Sciatic nerve (tissue), 2 donors: ENCODE results near the gene ENPP5. TPM values are rescaled to one million over a fixed set of nuclear protein-coding genes. Genes with fewer than 3 reads are reported as not detected.

ENCODE experiments used
- ATAC-seq: fragments of 200-7000 bp; cut with Tn5 transposase; one replicate; pipeline ENCODE4 v1.9.1; 2020; ENCODE audit warnings: mild to moderate bottlenecking, moderate library complexity
- DNase-seq: peaks from one replicate; pipeline ENCODE4 v3.0.0-alpha.2; 2020; ENCODE audit warnings: low spot score
- intact Hi-C: fragments of 100-400 bp; cut with DNase I; formaldehyde crosslinking; loops from one replicate; pipeline ENCODE4 v1.14.2; 2022
- total RNA-seq: library from RNA; stranded (reverse); fragmentation: NEBNext Ultra II Directional; extraction: Animal tissue kit (Norgen Biotek cat#: 25700); gene quantifications from one replicate; pipeline ENCODE4 v1.2.1, GENCODE V29; 2021
- donor health status: DM: no; HTN: no; CAD: no.
- donor health status: DM: no; HTN: no; CAD: no.

ENPP5 gene, protein sequence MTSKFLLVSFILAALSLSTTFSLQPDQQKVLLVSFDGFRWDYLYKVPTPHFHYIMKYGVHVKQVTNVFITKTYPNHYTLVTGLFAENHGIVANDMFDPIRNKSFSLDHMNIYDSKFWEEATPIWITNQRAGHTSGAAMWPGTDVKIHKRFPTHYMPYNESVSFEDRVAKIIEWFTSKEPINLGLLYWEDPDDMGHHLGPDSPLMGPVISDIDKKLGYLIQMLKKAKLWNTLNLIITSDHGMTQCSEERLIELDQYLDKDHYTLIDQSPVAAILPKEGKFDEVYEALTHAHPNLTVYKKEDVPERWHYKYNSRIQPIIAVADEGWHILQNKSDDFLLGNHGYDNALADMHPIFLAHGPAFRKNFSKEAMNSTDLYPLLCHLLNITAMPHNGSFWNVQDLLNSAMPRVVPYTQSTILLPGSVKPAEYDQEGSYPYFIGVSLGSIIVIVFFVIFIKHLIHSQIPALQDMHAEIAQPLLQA
- total RNA-seq = 1.9 TPM

GRCh38 chr6:46170357-46171289 lies at the start of gene ENPP5:
ENPP5 (minus strand) TSS chr6:46170980; CDS start chr6:46168262, 2,718 bp downstream.
- DNase-seq = peak; percentile 73
- intact Hi-C loops = no loop called here
- ATAC-seq = peak; percentile 94

DNA sequence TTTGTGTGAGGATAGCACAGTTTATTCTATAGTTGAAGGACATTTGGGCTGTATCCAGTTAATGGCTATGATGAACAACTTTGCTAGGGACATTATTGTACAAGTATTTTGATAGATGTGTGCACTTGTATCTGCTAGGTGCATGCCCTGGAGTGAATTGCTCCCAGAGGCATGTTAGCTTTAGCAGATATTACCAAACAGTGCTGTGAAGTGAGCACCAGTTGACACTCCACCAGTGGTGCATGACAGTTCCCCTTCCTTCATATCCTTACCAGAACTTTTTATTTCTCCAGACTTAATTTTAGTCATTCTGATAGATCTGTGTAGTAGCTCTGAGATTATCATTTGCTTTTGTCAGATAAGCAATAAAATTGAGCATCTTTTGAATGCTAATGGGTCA lies 48.9 kb upstream of the ENPP5 start:
- DNase-seq (no peak), ATAC-seq (no peak)
- intact Hi-C loops = no loop called here

GRCh38 chr6:46218457-46218856 lies 47.7 kb upstream of the ENPP5 start:
- DNase-seq (no peak), ATAC-seq (no peak)
- intact Hi-C loops = no loop called here

- DNase-seq = no peak
- peak; percentile 81 for ATAC-seq
- intact Hi-C loops = no loop called here
Measured at GRCh38 chr6:46217671-46218131, 46.9 kb upstream of the ENPP5 start.

DNA sequence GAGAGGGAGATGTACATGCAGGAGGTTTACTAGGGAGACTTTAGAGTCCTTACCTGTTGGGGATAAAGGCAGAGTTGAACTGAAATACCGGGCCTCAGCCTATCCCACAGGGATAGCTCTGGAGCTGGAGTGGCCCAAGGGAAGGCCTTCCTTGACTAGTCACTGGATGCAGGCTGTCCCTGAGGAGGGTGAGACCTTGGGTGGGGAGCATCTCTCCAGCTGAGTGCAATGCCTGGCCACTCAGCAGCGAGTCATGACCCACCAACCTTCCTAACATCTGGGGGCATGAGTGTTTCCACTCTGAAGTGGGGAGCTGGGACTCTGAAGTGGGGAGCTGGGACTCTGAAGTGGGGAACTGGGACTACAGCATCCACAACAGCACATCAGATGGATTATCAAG lies 46.1 kb upstream of the ENPP5 start:
- ATAC-seq (no peak), DNase-seq (no peak)
- intact Hi-C loops = no loop called here

DNA sequence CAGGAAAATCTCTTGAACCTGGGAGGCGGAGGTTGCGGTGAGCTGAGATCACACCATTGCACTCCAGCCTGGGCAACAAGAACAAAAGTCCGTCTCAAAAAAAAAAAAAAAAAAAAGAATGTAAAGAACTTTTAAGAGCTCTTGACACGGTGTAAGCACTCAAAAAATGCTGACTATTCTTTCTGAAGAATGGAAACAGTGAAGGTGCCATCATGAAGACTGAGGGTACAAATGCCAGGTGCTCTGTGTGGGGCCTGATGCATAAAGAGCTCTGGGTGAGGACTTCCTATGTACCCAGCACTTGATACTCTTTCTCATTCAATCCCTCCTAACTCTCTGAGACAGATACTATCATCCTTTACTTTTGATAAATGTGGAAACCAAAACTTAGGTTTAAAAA lies 45.0 kb upstream of the ENPP5 start:
- DNase-seq = no peak
- no peak for ATAC-seq
- intact Hi-C loops = no loop called here

DNA sequence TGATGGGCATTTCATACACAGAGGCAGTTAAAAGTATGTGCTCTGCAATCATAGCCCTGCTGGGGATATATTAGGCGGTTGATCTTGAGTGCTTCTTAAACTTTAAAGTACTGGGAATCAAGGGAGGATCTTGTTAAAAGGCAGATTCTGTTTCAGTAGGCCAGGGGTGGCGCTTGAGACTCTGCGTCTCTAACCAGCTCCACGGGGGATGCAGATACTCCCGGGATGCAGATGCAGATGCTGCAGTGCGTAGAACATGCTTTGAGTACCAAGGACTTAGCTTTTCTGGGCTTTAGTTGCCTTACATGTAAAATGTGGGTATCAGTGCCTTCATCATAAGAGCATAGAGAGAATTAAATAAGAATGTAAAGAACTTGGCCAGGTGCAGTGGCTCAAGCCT lies 44.4 kb upstream of the ENPP5 start:
- DNase-seq (no peak), ATAC-seq (no peak)
- intact Hi-C loops = no loop called here

DNA sequence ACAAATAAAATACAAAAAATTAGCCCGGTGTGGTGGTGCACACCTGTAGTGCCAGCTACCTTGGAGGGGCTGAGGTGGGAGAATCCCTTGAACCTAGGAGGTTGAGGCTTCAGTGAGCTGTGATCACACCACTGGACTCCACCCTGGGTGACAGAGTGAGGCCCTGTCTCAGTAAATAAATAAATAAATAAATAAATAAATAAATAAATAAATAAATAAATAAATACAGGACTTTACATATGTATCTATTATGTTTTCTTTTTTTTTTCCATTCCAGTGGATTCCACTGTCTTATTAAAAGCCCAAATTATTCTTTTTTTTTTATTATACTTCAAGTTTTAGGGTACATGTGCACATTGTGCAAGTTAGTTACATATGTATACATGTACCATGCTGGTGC lies 41.1 kb upstream of the ENPP5 start:
- intact Hi-C loops = no loop called here
- ATAC-seq = no peak
- DNase-seq = no peak

GRCh38 chr6:46210294-46210693 lies 39.5 kb upstream of the ENPP5 start:
- ATAC-seq = no peak
- DNase-seq = no peak
- intact Hi-C loops = no loop called here

GRCh38 chr6:46208303-46208702 lies 37.5 kb upstream of the ENPP5 start:
- ATAC-seq (no peak), DNase-seq (no peak)
- intact Hi-C loops = no loop called here

- intact Hi-C loops = no loop called here
- ATAC-seq (no peak), DNase-seq (no peak)
Measured at GRCh38 chr6:46207174-46207573, 36.4 kb upstream of the ENPP5 start.

DNA sequence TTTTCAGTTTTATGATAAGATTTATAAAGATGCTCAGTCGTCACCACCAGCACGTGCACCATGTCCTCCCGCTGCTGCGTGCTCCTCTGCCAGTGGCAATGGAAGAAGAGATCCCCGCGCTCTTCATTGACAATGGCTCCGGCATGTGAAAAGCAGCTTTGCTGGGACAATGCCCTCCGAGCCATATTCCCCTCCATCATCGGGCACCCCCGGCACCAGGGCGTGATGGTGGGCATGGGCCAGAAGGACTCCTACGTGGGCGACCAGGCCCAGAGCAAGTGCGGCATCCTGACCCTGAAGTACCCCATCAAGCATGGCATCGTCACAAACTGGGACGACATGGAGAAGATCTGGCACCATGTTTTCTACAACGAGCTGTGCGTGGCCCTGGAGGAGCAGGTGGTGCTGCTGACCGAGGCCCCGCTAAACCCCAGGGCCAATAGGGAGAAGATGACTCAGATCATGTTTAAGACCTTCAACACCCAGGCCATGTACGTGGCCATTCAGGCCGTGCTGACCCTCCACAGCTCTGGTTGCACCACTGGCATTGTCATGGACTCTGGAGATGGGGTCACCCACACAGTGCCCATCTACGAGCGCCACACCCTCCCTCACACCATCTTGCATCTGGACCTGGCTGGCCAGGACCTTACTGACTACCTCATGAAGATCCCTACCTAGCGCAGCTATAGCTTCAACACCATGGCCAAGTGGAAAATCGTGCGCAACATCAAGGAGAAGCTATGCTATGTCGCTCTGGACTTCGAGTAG lies 34.3 kb upstream of the ENPP5 start:
- DNase-seq = no peak
- intact Hi-C loops = no loop called here
- ATAC-seq = no peak

DNA sequence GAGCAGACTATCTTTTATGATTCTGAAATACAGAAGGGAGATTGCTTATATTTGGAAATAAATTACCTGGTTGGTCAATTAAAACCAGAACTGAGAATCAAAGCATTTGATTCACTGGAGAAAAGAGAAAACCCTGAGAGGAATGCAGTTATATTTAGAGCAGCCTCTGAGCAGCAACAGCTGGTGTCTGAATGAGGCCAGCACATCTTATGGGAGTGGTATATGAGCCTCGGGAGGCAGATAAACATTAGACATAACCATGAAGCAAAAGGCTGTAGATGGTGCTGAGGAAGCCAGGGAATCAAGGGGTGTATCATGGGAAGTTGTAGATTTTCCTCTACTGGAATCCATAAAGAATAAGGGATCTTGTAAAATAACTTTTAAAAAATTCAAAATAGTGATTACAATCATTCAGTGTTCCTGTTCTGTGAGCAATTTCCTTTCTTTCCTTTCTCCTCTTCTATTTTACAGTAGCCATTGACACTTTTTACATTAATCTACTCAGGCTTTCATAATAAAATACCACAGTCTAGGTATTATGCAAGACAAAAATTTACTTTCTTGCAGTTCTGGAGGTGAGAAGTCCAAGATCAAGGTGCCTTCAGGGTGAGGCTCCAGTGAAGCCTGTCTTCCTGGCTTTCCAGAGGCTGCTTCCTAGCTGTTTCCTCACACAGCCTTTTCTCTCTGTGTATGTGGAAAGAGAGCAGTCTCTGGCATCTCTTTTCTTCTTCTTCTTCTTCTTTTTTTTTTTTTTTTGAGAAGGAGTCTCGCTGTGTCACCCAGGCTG lies 32.8 kb upstream of the ENPP5 start:
- intact Hi-C loops = no loop called here
- ATAC-seq (no peak), DNase-seq (no peak)

- DNase-seq (no peak), ATAC-seq (peak; percentile 62)
- intact Hi-C loops = no loop called here
Measured at GRCh38 chr6:46201702-46202101, 30.9 kb upstream of the ENPP5 start.

GRCh38 chr6:46199387-46199786 lies 28.6 kb upstream of the ENPP5 start:
- ATAC-seq (no peak), DNase-seq (no peak)
- intact Hi-C loops = no loop called here

- DNase-seq (no peak), ATAC-seq (peak; percentile 41)
- intact Hi-C loops = no loop called here
Measured at GRCh38 chr6:46191961-46192360, 21.2 kb upstream of the ENPP5 start.

GRCh38 chr6:46190889-46191288 lies 20.1 kb upstream of the ENPP5 start:
- no peak for DNase-seq
- intact Hi-C loops = no loop called here
- ATAC-seq = no peak

DNA sequence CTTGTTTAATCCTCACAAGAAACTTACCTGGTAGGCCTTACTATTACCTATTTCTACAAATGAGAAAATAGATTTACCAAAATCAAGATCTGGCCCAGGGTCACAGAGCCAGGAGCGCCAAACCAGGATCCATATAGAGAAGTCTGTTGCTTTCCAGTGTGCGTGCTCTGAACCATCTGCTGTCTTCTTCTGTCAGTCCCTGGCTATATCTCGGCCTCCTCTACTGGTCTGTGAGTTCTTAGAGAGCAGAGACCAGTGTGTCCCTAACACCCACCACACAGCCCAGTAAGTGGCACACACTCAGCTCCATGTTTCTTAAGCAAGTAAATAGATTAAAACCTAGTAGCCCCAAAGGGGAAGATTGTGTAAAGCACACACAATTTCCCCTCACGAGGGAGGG lies 18.9 kb upstream of the ENPP5 start:
- ATAC-seq (no peak), DNase-seq (no peak)
- intact Hi-C loops = no loop called here
